ENCODE data around the gene PSTPIP1.

The PSTPIP1 gene

DNA sequence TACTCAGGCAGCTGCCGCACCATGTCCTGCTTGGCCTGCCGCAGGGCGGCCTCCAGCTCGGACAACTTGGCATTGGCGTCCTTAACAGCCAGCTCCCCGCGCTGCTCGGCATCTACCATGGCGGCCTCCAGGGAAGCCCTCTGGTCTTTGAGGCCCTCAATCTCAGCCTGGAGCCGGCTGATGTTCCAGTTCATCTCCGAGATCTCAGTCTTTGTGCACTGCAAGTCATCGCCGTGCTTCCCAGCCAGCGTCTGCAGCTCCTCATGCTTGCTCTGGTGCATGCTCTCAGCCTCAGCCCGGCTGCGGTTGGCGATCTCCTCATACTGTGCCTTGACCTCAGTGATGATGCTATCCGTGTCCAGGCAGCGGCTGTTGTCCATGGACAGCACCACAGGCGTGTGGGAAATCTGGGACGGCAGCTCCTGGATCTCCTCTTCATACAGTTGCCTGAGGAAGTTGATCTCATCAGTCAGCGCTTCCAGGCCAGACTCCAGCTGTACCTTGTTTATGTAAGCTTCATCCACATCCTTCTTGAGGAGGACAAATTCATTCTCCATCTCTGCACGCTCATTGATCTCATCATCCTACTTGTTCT, 15.5 kb upstream of the PSTPIP1 start:
- H3K9ac ChIP-seq (ENCODE audit: low read length), result no peak overlapping the region
- H2AFZ ChIP-seq (ENCODE audit: low read depth, low read length), result no peak overlapping the region
- H3K79me2 ChIP-seq (ENCODE audit: low read length), result no peaks in the 10 kb centered on the region
- H3K4me1 ChIP-seq (ENCODE audit: low read length), result peaks cover 22% of the 10 kb centered on the region
- no peak overlapping the region for H3K27ac ChIP-seq (ENCODE audit: low read length)
- TF ChIP-seq, protein P1, sequence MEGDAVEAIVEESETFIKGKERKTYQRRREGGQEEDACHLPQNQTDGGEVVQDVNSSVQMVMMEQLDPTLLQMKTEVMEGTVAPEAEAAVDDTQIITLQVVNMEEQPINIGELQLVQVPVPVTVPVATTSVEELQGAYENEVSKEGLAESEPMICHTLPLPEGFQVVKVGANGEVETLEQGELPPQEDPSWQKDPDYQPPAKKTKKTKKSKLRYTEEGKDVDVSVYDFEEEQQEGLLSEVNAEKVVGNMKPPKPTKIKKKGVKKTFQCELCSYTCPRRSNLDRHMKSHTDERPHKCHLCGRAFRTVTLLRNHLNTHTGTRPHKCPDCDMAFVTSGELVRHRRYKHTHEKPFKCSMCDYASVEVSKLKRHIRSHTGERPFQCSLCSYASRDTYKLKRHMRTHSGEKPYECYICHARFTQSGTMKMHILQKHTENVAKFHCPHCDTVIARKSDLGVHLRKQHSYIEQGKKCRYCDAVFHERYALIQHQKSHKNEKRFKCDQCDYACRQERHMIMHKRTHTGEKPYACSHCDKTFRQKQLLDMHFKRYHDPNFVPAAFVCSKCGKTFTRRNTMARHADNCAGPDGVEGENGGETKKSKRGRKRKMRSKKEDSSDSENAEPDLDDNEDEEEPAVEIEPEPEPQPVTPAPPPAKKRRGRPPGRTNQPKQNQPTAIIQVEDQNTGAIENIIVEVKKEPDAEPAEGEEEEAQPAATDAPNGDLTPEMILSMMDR (IDR thresholded peaks at IDR 0.05; ENCODE audit: low read depth, low read length), result no peak
- TF ChIP-seq EZH2phosphoT487 (IDR thresholded peaks at IDR 0.05; ENCODE audit: low read depth), result no peak
- H3K4me3 ChIP-seq (ENCODE audit: low read length), result no peak overlapping the region
- H3K36me3 ChIP-seq (replicated peaks; ENCODE audit: low read depth, low read length), result no peaks in the 10 kb centered on the region
- no peaks in the 10 kb centered on the region; the same call in 1 of the 2 replicates for H3K27me3 ChIP-seq (ENCODE audit: low read depth, low read length)
- no peaks in the 10 kb centered on the region for H4K20me1 ChIP-seq (ENCODE audit: insufficient read depth, low read length)
- no peak overlapping the region for H3K4me2 ChIP-seq (ENCODE audit: low read length)
- H3K9me3 ChIP-seq (ENCODE audit: insufficient read depth, low read length), result no peaks in the 10 kb centered on the region

DNA sequence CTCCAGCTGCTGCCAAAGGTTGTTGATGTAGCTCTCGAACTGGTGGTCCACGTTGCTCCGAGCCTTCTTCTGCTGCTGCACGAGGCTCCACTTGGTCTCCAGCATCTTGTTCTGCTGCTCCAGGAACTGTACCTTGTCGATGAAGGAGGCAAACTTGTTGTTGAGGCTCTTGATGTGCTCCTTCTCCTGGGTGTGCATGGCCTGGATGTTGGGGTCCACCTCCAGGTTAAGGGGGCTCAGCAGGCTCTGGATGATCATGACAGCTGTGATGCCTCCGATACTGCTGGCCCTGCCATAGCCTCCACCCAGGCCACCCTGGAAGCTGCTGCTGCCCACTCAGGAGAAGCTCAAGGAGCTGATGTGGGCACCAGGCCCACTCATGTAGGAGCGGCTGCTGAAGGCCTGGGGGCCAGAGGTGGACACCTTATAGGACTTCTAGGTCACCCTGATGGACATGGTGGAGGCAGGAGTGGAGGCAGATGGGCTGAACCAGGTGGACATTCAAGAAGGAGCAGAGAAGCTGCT, 14.9 kb upstream of the PSTPIP1 start:
- Histone ChIP-seq H3K79me2 (ENCODE audit: low read length) (no peaks in the 10 kb centered on the region), H3K9me3 (ENCODE audit: insufficient read depth, low read length) (no peaks in the 10 kb centered on the region), H3K4me1 (ENCODE audit: low read length) (peaks cover 22% of the 10 kb centered on the region), H3K4me2 (ENCODE audit: low read length) (no peak overlapping the region), H3K27ac (ENCODE audit: low read length) (no peak overlapping the region), H2AFZ (ENCODE audit: low read depth, low read length) (no peak overlapping the region), H3K27me3 (ENCODE audit: low read depth, low read length) (no peaks in the 10 kb centered on the region; the same call in 1 of the 2 replicates), H3K4me3 (ENCODE audit: low read length) (no peak overlapping the region), H4K20me1 (ENCODE audit: insufficient read depth, low read length) (no peaks in the 10 kb centered on the region), H3K36me3 (replicated peaks; ENCODE audit: low read depth, low read length) (no peaks in the 10 kb centered on the region), H3K9ac (ENCODE audit: low read length) (no peak overlapping the region)
- no peak for TF ChIP-seq EZH2phosphoT487 (IDR thresholded peaks at IDR 0.05; ENCODE audit: low read depth)
- TF ChIP-seq, protein P1 (IDR thresholded peaks at IDR 0.05; ENCODE audit: low read depth, low read length), result no peak

DNA sequence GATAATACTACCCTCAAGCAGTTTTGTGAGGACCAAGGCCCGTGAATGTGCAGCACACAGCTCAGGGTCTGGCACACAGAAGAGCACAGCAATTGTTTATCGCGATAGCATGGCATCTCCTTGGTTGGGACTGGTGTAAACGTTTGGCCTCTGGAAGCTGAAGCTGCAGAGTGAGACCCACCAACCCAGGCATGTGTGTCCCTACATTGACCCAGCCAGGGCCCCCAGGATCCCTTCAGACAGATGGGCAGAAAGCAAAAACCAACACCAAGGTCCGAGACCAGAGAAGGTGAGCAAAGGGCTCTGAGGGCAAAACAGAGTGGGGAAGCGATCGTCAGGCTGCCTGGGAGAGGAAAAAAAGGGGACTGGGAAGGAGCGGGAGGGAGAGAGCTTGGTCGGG, 12.6 kb upstream of the PSTPIP1 start:
- Histone ChIP-seq H3K4me1 (ENCODE audit: low read length) (peaks cover 22% of the 10 kb centered on the region), H4K20me1 (ENCODE audit: insufficient read depth, low read length) (no peaks in the 10 kb centered on the region), H3K27ac (ENCODE audit: low read length) (no peak overlapping the region), H3K9me3 (ENCODE audit: insufficient read depth, low read length) (no peaks in the 10 kb centered on the region), H2AFZ (ENCODE audit: low read depth, low read length) (no peak overlapping the region), H3K4me2 (ENCODE audit: low read length) (no peak overlapping the region), H3K36me3 (replicated peaks; ENCODE audit: low read depth, low read length) (no peaks in the 10 kb centered on the region), H3K27me3 (ENCODE audit: low read depth, low read length) (no peaks in the 10 kb centered on the region), H3K9ac (ENCODE audit: low read length) (no peak overlapping the region), H3K4me3 (ENCODE audit: low read length) (no peak overlapping the region), H3K79me2 (ENCODE audit: low read length) (no peaks in the 10 kb centered on the region)
- TF ChIP-seq, protein P1 (IDR thresholded peaks at IDR 0.05; ENCODE audit: low read depth, low read length), result no peak
- no peak for TF ChIP-seq EZH2phosphoT487 (IDR thresholded peaks at IDR 0.05; ENCODE audit: low read depth)

DNA sequence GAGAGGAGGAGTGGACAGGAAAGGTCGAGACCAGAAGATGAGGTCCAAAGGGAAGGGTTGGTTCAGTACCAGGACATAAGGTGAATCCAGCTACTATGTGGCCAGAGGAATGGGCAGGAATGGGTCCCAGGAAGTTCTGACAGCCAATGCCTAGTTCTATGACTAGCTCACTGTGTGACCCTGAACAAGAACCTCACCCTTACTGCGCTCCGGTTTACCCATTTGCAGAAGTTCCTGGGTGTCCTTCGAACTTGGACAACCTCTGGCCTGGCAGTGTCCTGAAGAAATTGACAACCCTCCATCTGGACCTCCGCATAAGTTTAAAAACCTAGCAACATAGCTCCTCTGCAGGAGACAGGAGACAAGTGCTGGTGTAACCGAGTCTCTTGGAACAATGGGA, 12.2 kb upstream of the PSTPIP1 start:
- H3K27ac ChIP-seq (ENCODE audit: low read length), result no peak overlapping the region
- H4K20me1 ChIP-seq (ENCODE audit: insufficient read depth, low read length), result no peaks in the 10 kb centered on the region
- no peaks in the 10 kb centered on the region for H3K36me3 ChIP-seq (replicated peaks; ENCODE audit: low read depth, low read length)
- no peaks in the 10 kb centered on the region for H3K9me3 ChIP-seq (ENCODE audit: insufficient read depth, low read length)
- no peak overlapping the region for H3K4me2 ChIP-seq (ENCODE audit: low read length)
- no peak overlapping the region for H2AFZ ChIP-seq (ENCODE audit: low read depth, low read length)
- H3K4me3 ChIP-seq (ENCODE audit: low read length), result no peak overlapping the region
- no peaks in the 10 kb centered on the region for H3K79me2 ChIP-seq (ENCODE audit: low read length)
- no peak overlapping the region for H3K9ac ChIP-seq (ENCODE audit: low read length)
- H3K4me1 ChIP-seq (ENCODE audit: low read length), result peaks cover 26% of the 10 kb centered on the region
- no peak for TF ChIP-seq EZH2phosphoT487 (IDR thresholded peaks at IDR 0.05; ENCODE audit: low read depth)
- TF ChIP-seq, protein P1 (IDR thresholded peaks at IDR 0.05; ENCODE audit: low read depth, low read length), result no peak
- no peaks in the 10 kb centered on the region for H3K27me3 ChIP-seq (ENCODE audit: low read depth, low read length)
